Osteocyte (in vitro differentiated cells): ENCODE measurements around the gene EMSY. TPM values are rescaled to one million over a fixed set of nuclear protein-coding genes. Genes with fewer than 3 reads are reported as not detected.

ENCODE experiments used
- DNase-seq: peaks from one replicate; pipeline ENCODE4 v3.0.0; 2021; ENCODE audit warnings: mixed read lengths; ENCODE audit not compliant: unreplicated experiment; ENCODE audit errors: extremely low spot score
- H3K27ac Mint-ChIP-seq: one replicate; pipeline ENCODE4 v1.8.0; 2021; ENCODE audit warnings: mild to moderate bottlenecking, mixed read lengths; ENCODE audit not compliant: unreplicated experiment
- H3K27me3 Mint-ChIP-seq: one replicate; pipeline ENCODE4 v1.8.0; 2021; ENCODE audit warnings: mixed read lengths; ENCODE audit not compliant: unreplicated experiment
- H3K36me3 Mint-ChIP-seq: one replicate; pipeline ENCODE4 v1.8.0; 2021; ENCODE audit warnings: mixed read lengths; ENCODE audit not compliant: unreplicated experiment
- H3K4me1 Mint-ChIP-seq: one replicate; pipeline ENCODE4 v1.8.0; 2021; ENCODE audit warnings: mixed read lengths; ENCODE audit not compliant: unreplicated experiment
- H3K4me3 Mint-ChIP-seq: one replicate; pipeline ENCODE4 v1.8.0; 2021; ENCODE audit warnings: mild to moderate bottlenecking, moderate library complexity, mixed read lengths; ENCODE audit not compliant: unreplicated experiment
- H3K9me3 Mint-ChIP-seq: one replicate; pipeline ENCODE4 v1.8.0; 2021; ENCODE audit warnings: mixed read lengths; ENCODE audit not compliant: unreplicated experiment
- total RNA-seq: library from RNA; stranded (reverse); gene quantifications from 2 replicates; pipeline ENCODE4 v1.2.1, GENCODE V29; 2021
- TF ChIP-seq, protein P1 (sequence below): fragments of 200-600 bp; sonication (generic); IDR thresholded peaks from 2 replicates; pipeline ENCODE4 v1.5.0; 2021; ENCODE audit warnings: antibody characterized with exemption, mild to moderate bottlenecking, moderate library complexity

Gene EMSY
- total RNA-seq, 1 donor from 2014 or later = 23.8 TPM

DNA sequence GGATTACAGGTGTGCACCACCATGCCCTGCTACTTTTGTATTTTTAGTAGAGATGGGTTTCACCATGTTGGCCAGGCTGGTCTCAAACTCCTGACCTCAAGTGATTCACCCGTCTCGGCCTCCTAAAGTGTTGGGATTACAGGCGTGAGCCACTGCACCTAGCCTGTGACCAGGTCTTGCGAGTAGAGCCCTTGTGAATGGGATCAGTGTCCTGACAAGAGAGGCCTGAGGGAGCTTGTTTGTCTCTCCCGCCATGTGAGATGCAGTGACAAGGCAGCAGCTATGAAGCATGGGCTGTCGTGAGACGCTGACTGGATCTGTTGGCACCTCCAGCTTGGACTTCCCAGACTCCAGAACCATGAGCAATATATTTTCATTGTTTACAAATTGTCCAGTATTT lies 156.5 kb downstream of the EMSY start:
- Mint-ChIP-seq H3K4me3 (no peak overlapping the region), H3K36me3 (no peaks in the 10 kb centered on the region), H3K27me3 (no peaks in the 10 kb centered on the region), H3K27ac (no peak overlapping the region), H3K4me1 (peaks cover 37% of the 10 kb centered on the region), H3K9me3 (no peaks in the 10 kb centered on the region)
- TF ChIP-seq, protein P1, sequence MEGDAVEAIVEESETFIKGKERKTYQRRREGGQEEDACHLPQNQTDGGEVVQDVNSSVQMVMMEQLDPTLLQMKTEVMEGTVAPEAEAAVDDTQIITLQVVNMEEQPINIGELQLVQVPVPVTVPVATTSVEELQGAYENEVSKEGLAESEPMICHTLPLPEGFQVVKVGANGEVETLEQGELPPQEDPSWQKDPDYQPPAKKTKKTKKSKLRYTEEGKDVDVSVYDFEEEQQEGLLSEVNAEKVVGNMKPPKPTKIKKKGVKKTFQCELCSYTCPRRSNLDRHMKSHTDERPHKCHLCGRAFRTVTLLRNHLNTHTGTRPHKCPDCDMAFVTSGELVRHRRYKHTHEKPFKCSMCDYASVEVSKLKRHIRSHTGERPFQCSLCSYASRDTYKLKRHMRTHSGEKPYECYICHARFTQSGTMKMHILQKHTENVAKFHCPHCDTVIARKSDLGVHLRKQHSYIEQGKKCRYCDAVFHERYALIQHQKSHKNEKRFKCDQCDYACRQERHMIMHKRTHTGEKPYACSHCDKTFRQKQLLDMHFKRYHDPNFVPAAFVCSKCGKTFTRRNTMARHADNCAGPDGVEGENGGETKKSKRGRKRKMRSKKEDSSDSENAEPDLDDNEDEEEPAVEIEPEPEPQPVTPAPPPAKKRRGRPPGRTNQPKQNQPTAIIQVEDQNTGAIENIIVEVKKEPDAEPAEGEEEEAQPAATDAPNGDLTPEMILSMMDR = no peak
- peak; percentile 42 for DNase-seq

DNA sequence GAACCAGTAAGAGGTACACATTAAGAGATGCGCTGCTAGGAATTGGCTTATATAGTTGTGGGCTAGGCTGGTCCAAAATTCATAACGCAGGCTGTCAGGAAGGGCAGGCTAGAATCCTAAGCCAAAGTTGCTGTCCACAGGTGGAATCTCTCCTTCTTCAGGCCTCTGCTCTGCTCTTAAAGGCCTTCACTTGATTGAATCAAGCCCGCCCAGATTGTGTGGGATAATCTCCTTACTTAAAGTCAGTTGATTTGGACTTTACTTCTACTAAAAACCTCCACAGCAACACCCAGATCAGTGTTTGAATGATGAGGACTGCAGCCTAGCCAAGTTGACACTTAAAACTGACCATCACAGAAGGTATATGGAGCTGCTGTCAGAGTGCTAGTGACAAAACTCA lies 156.9 kb downstream of the EMSY start:
- no peaks in the 10 kb centered on the region for H3K27me3 Mint-ChIP-seq
- no peak overlapping the region for H3K27ac Mint-ChIP-seq
- peaks cover 40% of the 10 kb centered on the region for H3K4me1 Mint-ChIP-seq
- no peak for DNase-seq
- no peak overlapping the region for H3K4me3 Mint-ChIP-seq
- H3K36me3 Mint-ChIP-seq = no peaks in the 10 kb centered on the region
- no peaks in the 10 kb centered on the region for H3K9me3 Mint-ChIP-seq
- TF ChIP-seq, protein P1 = no peak

DNA sequence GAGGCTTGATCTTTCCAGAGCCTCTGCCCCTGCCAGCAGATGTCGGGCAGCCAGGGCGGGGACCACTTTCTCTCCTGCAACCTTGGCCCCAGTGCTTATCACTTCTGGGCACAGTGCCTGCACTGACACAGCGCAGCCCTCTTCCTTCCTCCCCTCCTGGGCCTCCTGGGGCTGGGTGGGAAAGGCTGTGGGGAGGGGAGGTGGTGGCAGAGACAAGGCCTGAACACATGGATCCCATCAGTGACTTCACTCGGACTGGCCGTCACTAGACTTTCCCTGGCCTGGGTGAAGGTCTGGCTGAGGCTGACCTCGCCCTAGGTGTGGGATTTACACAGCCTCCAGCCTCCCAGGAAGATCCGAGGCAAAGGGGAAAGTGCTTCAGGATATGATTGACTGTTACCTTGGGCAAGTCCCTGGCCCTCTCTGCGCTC lies 157.6 kb downstream of the EMSY start:
- no peak overlapping the region for H3K27ac Mint-ChIP-seq
- H3K4me3 Mint-ChIP-seq = no peak overlapping the region
- H3K9me3 Mint-ChIP-seq = no peaks in the 10 kb centered on the region
- peaks cover 40% of the 10 kb centered on the region for H3K4me1 Mint-ChIP-seq
- TF ChIP-seq, protein P1 = no peak
- peak; percentile 80 for DNase-seq
- no peaks in the 10 kb centered on the region for H3K36me3 Mint-ChIP-seq
- H3K27me3 Mint-ChIP-seq = no peaks in the 10 kb centered on the region

Other genes with a start within 250 kb of the EMSY start
- gene WNT11, start 238.5 kb upstream of the EMSY start, total RNA-seq = 3.2 and 4.1 TPM in 2 replicates
- 35.1 and 36.8 TPM in 2 replicates for gene THAP12, start 63.9 kb upstream of the EMSY start, total RNA-seq
- 3.8 and 4.2 TPM in 2 replicates for gene GVQW3, start 63.7 kb upstream of the EMSY start, total RNA-seq
- 35.6 and 39.6 TPM in 2 replicates for gene LRRC32, start 225.7 kb downstream of the EMSY start, total RNA-seq